Panc1 (cell line): ENCODE measurements around the gene PUS1.

ENCODE experiments used
- CTCF ChIP-seq: fragments of 450-650 bp; IDR thresholded peaks from 2 replicates; pipeline ENCODE4 v1.5.1; 2017; ENCODE audit warnings: mild to moderate bottlenecking
- SIN3A ChIP-seq: IDR thresholded peaks from 2 replicates; pipeline ENCODE4 v1.6.1; 2012; ENCODE audit warnings: low read depth, mild to moderate bottlenecking, low read length, moderate library complexity, borderline replicate concordance; ENCODE audit not compliant: insufficient read depth

- TF ChIP-seq CTCF (no peak), SIN3A (no peak)
Observed at GRCh38 chr12:131948166-131948712, 19.2 kb downstream of the PUS1 start.
